ENCODE data around the gene FAM229B. TPM values are rescaled to one million over a fixed set of nuclear protein-coding genes. Genes with fewer than 3 reads are reported as not detected.

Gene FAM229B
- total RNA-seq, 2 donors from 2014 or later, result 21.0 to 24.3 TPM

GRCh38 chr6:112113918-112114317 lies 26.5 kb downstream of the FAM229B start:
- Mint-ChIP-seq H3K9me3 (no peaks in the 10 kb centered on the region), H3K4me1 (peaks cover 8% of the 10 kb centered on the region), H3K4me3 (no peak overlapping the region), H3K36me3 (ENCODE audit: low read depth) (no peaks in the 10 kb centered on the region), H3K27ac (no peak overlapping the region), H3K27me3 (ENCODE audit: insufficient read depth) (no peaks in the 10 kb centered on the region)
- H3K9ac ChIP-seq (ENCODE audit: extremely low read depth, low read length, poor library complexity, severe bottlenecking), result no peak overlapping the region
- no peaks in the 10 kb centered on the region for H3K27me3 ChIP-seq (ENCODE audit: control insufficient read depth, insufficient read depth, low read length, poor library complexity, severe bottlenecking)
- no peak overlapping the region for H3K27ac ChIP-seq (ENCODE audit: low read depth, low read length)
- H3K4me3 ChIP-seq (ENCODE audit: low read length), result no peak overlapping the region
- no peaks in the 10 kb centered on the region for H3K36me3 ChIP-seq (ENCODE audit: control insufficient read depth, insufficient read depth, low read length)
- H3K9me3 ChIP-seq (ENCODE audit: control insufficient read depth, low read length), result no peaks in the 10 kb centered on the region
- H3K4me1 ChIP-seq (ENCODE audit: control insufficient read depth, insufficient read depth, low read length), result peaks cover 6% of the 10 kb centered on the region
- TF ChIP-seq, protein P1, sequence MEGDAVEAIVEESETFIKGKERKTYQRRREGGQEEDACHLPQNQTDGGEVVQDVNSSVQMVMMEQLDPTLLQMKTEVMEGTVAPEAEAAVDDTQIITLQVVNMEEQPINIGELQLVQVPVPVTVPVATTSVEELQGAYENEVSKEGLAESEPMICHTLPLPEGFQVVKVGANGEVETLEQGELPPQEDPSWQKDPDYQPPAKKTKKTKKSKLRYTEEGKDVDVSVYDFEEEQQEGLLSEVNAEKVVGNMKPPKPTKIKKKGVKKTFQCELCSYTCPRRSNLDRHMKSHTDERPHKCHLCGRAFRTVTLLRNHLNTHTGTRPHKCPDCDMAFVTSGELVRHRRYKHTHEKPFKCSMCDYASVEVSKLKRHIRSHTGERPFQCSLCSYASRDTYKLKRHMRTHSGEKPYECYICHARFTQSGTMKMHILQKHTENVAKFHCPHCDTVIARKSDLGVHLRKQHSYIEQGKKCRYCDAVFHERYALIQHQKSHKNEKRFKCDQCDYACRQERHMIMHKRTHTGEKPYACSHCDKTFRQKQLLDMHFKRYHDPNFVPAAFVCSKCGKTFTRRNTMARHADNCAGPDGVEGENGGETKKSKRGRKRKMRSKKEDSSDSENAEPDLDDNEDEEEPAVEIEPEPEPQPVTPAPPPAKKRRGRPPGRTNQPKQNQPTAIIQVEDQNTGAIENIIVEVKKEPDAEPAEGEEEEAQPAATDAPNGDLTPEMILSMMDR (conservative IDR thresholded peaks at IDR 0.05), result no peak
- DNase-seq, result no peak

GRCh38 chr6:112114577-112115223 lies 27.3 kb downstream of the FAM229B start:
- no peak overlapping the region for H3K9ac ChIP-seq (ENCODE audit: extremely low read depth, low read length, poor library complexity, severe bottlenecking)
- H3K27me3 ChIP-seq (ENCODE audit: control insufficient read depth, insufficient read depth, low read length, poor library complexity, severe bottlenecking), result no peaks in the 10 kb centered on the region
- WGBS, 2 experiments (ENCODE audit: insufficient coverage in 1 of 2, insufficient read length in 1 of 2), result 97 to 100% methylated on average over 1 to 3 of the region's 3 CpGs
- no peak for DNase-seq
- no peak overlapping the region for H3K27ac ChIP-seq (ENCODE audit: low read depth, low read length)
- no peaks in the 10 kb centered on the region for H3K36me3 Mint-ChIP-seq (ENCODE audit: low read depth)
- no peak overlapping the region for H3K4me3 Mint-ChIP-seq
- H3K36me3 ChIP-seq (ENCODE audit: control insufficient read depth, insufficient read depth, low read length), result no peaks in the 10 kb centered on the region
- no peak overlapping the region for H3K27ac Mint-ChIP-seq
- H3K4me3 ChIP-seq (ENCODE audit: low read length), result no peak overlapping the region
- H3K27me3 Mint-ChIP-seq (ENCODE audit: insufficient read depth), result no peaks in the 10 kb centered on the region
- peaks cover 6% of the 10 kb centered on the region for H3K4me1 ChIP-seq (ENCODE audit: control insufficient read depth, insufficient read depth, low read length)
- H3K9me3 ChIP-seq (ENCODE audit: control insufficient read depth, low read length), result no peaks in the 10 kb centered on the region
- TF ChIP-seq, protein P1 (conservative IDR thresholded peaks at IDR 0.05), result no peak
- no peaks in the 10 kb centered on the region for H3K9me3 Mint-ChIP-seq
- peaks cover 8% of the 10 kb centered on the region for H3K4me1 Mint-ChIP-seq

DNA sequence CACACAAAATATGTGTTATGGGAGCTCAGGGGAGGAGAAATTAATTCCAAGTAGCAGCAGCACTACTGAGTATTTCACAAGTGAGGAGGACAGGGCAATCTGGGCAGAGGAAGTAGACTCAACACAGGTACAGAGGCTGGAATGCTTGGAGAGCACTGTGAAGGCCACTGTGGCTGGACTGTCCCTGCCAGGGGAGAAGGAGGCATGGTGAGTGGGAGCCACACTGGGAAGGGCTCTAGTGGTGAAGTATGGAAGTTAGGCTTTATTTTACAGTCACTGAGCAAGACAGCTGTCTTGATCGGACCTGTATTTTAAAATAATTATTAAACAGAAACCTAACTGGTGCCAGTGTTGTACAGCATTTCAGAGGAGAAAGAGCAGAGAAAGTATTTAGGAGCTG lies 28.8 kb downstream of the FAM229B start:
- DNase-seq, result no peak
- WGBS, 2 experiments (ENCODE audit: insufficient coverage in 1 of 2, insufficient read length in 1 of 2), result 100% methylated on average over 1 of the region's 1 CpG; no CpG with 5 or more reads in 1 of the 2 experiments

More for the DNA sequence above, 28.8 kb downstream of the FAM229B start:
- H3K27ac Mint-ChIP-seq, result no peak overlapping the region
- Histone ChIP-seq H3K27ac (ENCODE audit: low read depth, low read length) (no peak overlapping the region), H3K36me3 (ENCODE audit: control insufficient read depth, insufficient read depth, low read length) (no peaks in the 10 kb centered on the region), H3K9ac (ENCODE audit: extremely low read depth, low read length, poor library complexity, severe bottlenecking) (no peak overlapping the region), H3K4me1 (ENCODE audit: control insufficient read depth, insufficient read depth, low read length) (peaks cover 6% of the 10 kb centered on the region), H3K9me3 (ENCODE audit: control insufficient read depth, low read length) (no peaks in the 10 kb centered on the region), H3K27me3 (ENCODE audit: control insufficient read depth, insufficient read depth, low read length, poor library complexity, severe bottlenecking) (no peaks in the 10 kb centered on the region), H3K4me3 (ENCODE audit: low read length) (no peak overlapping the region)
- no peaks in the 10 kb centered on the region for H3K9me3 Mint-ChIP-seq
- H3K27me3 Mint-ChIP-seq (ENCODE audit: insufficient read depth), result no peaks in the 10 kb centered on the region
- no peaks in the 10 kb centered on the region for H3K36me3 Mint-ChIP-seq (ENCODE audit: low read depth)
- H3K4me3 Mint-ChIP-seq, result no peak overlapping the region
- peaks cover 8% of the 10 kb centered on the region for H3K4me1 Mint-ChIP-seq
- TF ChIP-seq, protein P1 (conservative IDR thresholded peaks at IDR 0.05), result peak; percentile 60
